ENCODE data around the gene NATD1.
"Not testable (repeated sequence)": the region's sequence is repeated elsewhere in the genome, so short reads cannot be mapped to it uniquely, and the experiment has no call there.

Gene NATD1

GRCh38 chr17:21243516-21244303 lies 9.5 kb downstream of the NATD1 start:
- DNase-seq = no peak

GRCh38 chr17:21242780-21243515 lies 10.3 kb downstream of the NATD1 start:
- DNase-seq = no peak

GRCh38 chr17:21242026-21242697 lies 11.0 kb downstream of the NATD1 start:
- no peak for DNase-seq

- DNase-seq = no peak
These were observed 11.6 kb downstream of the NATD1 start for GRCh38 chr17:21241564-21241963.

- no peak for DNase-seq
These were observed 12.7 kb downstream of the NATD1 start for GRCh38 chr17:21240369-21241055.

GRCh38 chr17:21239680-21240368 lies 13.4 kb downstream of the NATD1 start:
- no peak for DNase-seq

GRCh38 chr17:21235921-21236320 lies 17.3 kb downstream of the NATD1 start:
- DNase-seq = no peak

GRCh38 chr17:21233581-21234347 lies 19.4 kb downstream of the NATD1 start:
- DNase-seq = no peak

GRCh38 chr17:21232033-21232749 lies 21.0 kb downstream of the NATD1 start:
- DNase-seq = no peak

GRCh38 chr17:21231533-21231932 lies 21.7 kb downstream of the NATD1 start:
- DNase-seq = no peak

- no peak for DNase-seq
These were observed 24.4 kb downstream of the NATD1 start for GRCh38 chr17:21228845-21229244.

GRCh38 chr17:21228111-21228510 lies 25.1 kb downstream of the NATD1 start:
- no peak for DNase-seq

- not testable (repeated sequence) for DNase-seq
These were observed 25.9 kb downstream of the NATD1 start for GRCh38 chr17:21227277-21227676.

- DNase-seq = no peak
These were observed 30.1 kb downstream of the NATD1 start for GRCh38 chr17:21223086-21223485.

- no peak for DNase-seq
These were observed 34.3 kb downstream of the NATD1 start for GRCh38 chr17:21218831-21219380.

- no peak for DNase-seq
These were observed 35.1 kb downstream of the NATD1 start for GRCh38 chr17:21218101-21218500.

- no peak for DNase-seq
These were observed 35.9 kb downstream of the NATD1 start for GRCh38 chr17:21217346-21217745.

GRCh38 chr17:21215935-21216334 lies 37.3 kb downstream of the NATD1 start:
- no peak for DNase-seq

- DNase-seq = peak in 1 of 6 experiments; percentile 14
These were observed 38.3 kb downstream of the NATD1 start for GRCh38 chr17:21214777-21215541.

Data from stimulated activated naive CD4-positive, alpha-beta T cell (primary cell).